Neutrophil (primary cell): ENCODE measurements around the gene TEX30.
"Not testable (repeated sequence)": the region's sequence is repeated elsewhere in the genome, so short reads cannot be mapped to it uniquely, and the experiment has no call there.

ENCODE experiments used
- H3K27ac ChIP-seq: fragments of 200-600 bp; sonication (generic); 2 replicates; pipeline ENCODE4 v1.5.1; 2016; ENCODE audit warnings: mild to moderate bottlenecking, moderate library complexity
- H3K27me3 ChIP-seq: fragments of 200-600 bp; sonication (generic); 2 replicates; pipeline ENCODE4 v1.6.0; 2016; ENCODE audit warnings: mild to moderate bottlenecking
- H3K36me3 ChIP-seq: fragments of 200-600 bp; sonication (generic); 2 replicates; pipeline ENCODE4 v1.5.1; 2017
- H3K4me1 ChIP-seq, 2 experiments: fragments of 200-600 bp in 1 of 2; sonication (generic) in 1 of 2; 1 replicate in 1 of 2; 2 replicates in 1 of 2; pipeline versions ENCODE4 v1.5.1 to v1.6.1; 2013 to 2016; ENCODE audit warnings: low read depth in 1 of 2, low read length in 1 of 2, mild to moderate bottlenecking in 1 of 2, moderate library complexity in 1 of 2; ENCODE audit not compliant: control insufficient read depth in 1 of 2, insufficient read depth in 1 of 2
- H3K4me3 ChIP-seq, 2 experiments: fragments of 200-600 bp in 1 of 2; sonication (generic) in 1 of 2; 1 replicate in 1 of 2; 2 replicates in 1 of 2; pipeline ENCODE4 v1.5.1; 2013 to 2016; ENCODE audit warnings: low read depth in 1 of 2, low read length in 1 of 2, mild to moderate bottlenecking in 1 of 2, moderate library complexity in 1 of 2
- H3K9me3 ChIP-seq: fragments of 200-600 bp; sonication (generic); 2 replicates; pipeline ENCODE4 v1.5.1; 2016
- TF ChIP-seq, protein P1 (sequence below): fragments of 200-600 bp; sonication (generic); IDR thresholded peaks from 2 replicates; pipeline ENCODE4 v1.5.1; 2016; ENCODE audit warnings: antibody characterized with exemption

The TEX30 gene

GRCh38 chr13:102792396-102792795, 18.8 kb upstream of the TEX30 start:
- TF ChIP-seq, protein P1, sequence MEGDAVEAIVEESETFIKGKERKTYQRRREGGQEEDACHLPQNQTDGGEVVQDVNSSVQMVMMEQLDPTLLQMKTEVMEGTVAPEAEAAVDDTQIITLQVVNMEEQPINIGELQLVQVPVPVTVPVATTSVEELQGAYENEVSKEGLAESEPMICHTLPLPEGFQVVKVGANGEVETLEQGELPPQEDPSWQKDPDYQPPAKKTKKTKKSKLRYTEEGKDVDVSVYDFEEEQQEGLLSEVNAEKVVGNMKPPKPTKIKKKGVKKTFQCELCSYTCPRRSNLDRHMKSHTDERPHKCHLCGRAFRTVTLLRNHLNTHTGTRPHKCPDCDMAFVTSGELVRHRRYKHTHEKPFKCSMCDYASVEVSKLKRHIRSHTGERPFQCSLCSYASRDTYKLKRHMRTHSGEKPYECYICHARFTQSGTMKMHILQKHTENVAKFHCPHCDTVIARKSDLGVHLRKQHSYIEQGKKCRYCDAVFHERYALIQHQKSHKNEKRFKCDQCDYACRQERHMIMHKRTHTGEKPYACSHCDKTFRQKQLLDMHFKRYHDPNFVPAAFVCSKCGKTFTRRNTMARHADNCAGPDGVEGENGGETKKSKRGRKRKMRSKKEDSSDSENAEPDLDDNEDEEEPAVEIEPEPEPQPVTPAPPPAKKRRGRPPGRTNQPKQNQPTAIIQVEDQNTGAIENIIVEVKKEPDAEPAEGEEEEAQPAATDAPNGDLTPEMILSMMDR, result no peak
- no peaks in the 10 kb centered on the region for H3K36me3 ChIP-seq
- no peak overlapping the region for H3K27ac ChIP-seq
- no peaks in the 10 kb centered on the region for H3K9me3 ChIP-seq
- H3K27me3 ChIP-seq, result peaks cover 9% of the 10 kb centered on the region
- no peaks in the 10 kb centered on the region for H3K4me1 ChIP-seq
- H3K4me3 ChIP-seq, result no peak overlapping the region

DNA sequence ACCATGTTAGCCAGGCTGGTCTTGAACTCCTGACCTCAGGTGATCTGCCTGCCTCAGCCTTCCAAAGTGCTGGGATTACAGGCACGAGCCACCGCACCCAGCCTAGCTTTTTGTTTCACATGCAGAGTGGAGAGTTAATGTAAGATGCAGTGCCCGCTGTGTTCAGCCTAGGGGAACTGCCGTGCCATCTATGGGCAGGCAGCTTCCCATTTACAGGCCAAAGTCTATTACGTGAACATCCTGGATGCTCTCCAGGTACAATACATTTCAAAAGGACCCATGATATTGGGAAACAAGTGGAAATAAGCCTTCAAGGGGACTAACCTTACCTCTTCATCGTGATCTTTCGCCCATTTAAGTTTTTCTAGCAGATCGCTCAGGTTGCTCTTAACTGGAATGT, 15.1 kb upstream of the TEX30 start:
- Histone ChIP-seq H3K36me3 (no peaks in the 10 kb centered on the region), H3K4me1 (no peaks in the 10 kb centered on the region)

DNA sequence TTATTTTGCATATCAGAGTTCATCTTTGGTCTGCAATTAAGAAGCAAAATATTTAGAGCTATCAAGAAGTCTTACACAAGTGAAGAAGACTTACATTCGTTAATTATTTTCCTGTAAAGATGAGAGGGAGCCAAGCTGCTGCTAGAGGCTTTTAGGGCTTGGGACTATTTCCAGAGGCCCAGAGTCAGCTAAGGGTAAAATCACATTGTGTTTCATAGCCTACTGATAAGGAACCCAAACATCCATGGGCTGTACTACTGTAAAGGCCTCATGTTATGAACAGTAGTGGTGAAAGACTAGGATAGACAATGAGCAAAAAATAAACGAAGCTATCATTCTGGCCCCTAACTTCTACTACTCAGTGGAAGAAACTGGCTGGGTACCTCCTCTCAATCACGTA, 10.9 kb upstream of the TEX30 start:
- no peak overlapping the region for H3K4me3 ChIP-seq
- H3K36me3 ChIP-seq, result no peaks in the 10 kb centered on the region
- TF ChIP-seq, protein P1, result no peak
- H3K4me1 ChIP-seq, result no peaks in the 10 kb centered on the region
- no peak overlapping the region for H3K27ac ChIP-seq
- no peaks in the 10 kb centered on the region for H3K27me3 ChIP-seq
- H3K9me3 ChIP-seq, result no peaks in the 10 kb centered on the region

More for the DNA sequence above, 15.1 kb upstream of the TEX30 start:
- H3K4me3 ChIP-seq, result no peak overlapping the region
- TF ChIP-seq, protein P1, result no peak
- no peaks in the 10 kb centered on the region for H3K27me3 ChIP-seq
- no peak overlapping the region for H3K27ac ChIP-seq
- H3K9me3 ChIP-seq, result no peaks in the 10 kb centered on the region

DNA sequence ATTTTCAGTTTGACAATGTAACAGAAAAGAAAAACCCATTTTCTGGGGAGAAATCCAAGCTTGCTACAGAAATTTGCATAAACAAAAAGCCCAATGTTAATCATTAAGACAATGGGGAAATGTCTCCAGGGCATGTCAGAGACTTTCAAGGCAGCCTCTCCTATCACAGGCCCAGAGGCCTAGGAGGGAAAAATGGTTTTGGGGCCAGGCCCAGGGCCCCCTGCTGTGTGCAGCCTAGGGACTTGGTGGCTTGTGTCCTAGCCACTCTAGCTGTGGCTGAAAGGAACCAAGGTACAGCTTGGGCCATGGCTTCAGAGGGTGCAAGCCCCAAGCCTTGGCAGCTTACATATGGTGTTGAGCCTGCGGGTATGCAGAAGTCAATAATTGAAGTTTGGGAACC, 8.0 kb upstream of the TEX30 start:
- no peak overlapping the region for H3K27ac ChIP-seq
- H3K27me3 ChIP-seq, result no peaks in the 10 kb centered on the region
- no peaks in the 10 kb centered on the region for H3K9me3 ChIP-seq
- no peaks in the 10 kb centered on the region for H3K36me3 ChIP-seq
- no peak overlapping the region for H3K4me3 ChIP-seq
- TF ChIP-seq, protein P1, result no peak
- H3K4me1 ChIP-seq, result no peaks in the 10 kb centered on the region

DNA sequence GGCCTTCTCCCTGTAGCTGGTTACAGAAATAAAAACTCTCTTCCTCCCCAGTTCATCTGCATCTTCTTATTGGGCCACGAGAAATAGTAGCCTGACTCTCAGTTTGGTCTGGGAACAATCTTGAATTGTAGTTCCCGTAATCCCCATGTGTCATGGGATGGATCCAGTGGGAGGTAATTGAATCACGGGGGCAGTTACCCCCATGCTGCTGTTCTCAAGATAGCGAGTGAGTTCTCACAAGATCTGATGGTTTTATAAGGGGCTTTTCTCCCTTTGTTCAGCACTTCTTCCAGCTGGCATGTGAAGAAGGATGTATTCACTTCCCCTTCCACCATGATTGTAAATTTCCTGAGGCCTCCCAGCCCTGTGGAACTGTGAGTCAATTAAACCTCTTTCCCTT, 7.1 kb upstream of the TEX30 start:
- not testable (repeated sequence) for H3K9me3 ChIP-seq, H3K27ac ChIP-seq, H3K4me1 ChIP-seq, H3K36me3 ChIP-seq, H3K27me3 ChIP-seq, H3K4me3 ChIP-seq

- Histone ChIP-seq H3K9me3 (no peaks in the 10 kb centered on the region), H3K4me3 (no peak overlapping the region), H3K4me1 (no peaks in the 10 kb centered on the region), H3K36me3 (no peaks in the 10 kb centered on the region), H3K27me3 (no peaks in the 10 kb centered on the region), H3K27ac (no peak overlapping the region)
- TF ChIP-seq, protein P1, result no peak
Observed at GRCh38 chr13:102779436-102780159, 6.0 kb upstream of the TEX30 start.
